HG03521 (cell line): ENCODE data around the gene BTBD9.

Experiments
- ATAC-seq: cut with Tn5 transposase; IDR thresholded peaks from one replicate; pipeline ENCODE4 v1.9.1; 2021; ENCODE audit warnings: mild to moderate bottlenecking, moderate library complexity; ENCODE audit not compliant: unreplicated experiment

The BTBD9 gene

DNA sequence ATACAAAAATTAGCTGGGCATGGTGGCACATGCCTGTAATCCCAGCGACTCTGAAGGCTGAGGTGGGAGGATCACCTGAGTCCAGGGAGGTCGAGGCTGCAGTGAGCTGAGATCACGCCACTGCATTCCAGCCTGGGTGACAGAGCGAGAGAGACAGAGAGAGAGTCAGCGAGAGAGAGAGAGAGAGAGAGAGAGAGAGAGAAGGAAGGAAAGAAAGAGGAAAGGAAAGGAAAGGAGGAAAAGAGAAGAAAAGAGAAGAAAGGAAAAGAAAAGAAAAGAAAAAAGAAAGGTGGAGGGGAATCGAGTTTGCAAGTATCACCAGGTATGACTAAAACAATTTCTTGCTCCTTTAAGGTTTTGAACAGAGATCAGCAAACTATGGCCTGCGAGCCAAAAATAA is 152.3 kb downstream of the BTBD9 start:
- no peak for ATAC-seq

DNA sequence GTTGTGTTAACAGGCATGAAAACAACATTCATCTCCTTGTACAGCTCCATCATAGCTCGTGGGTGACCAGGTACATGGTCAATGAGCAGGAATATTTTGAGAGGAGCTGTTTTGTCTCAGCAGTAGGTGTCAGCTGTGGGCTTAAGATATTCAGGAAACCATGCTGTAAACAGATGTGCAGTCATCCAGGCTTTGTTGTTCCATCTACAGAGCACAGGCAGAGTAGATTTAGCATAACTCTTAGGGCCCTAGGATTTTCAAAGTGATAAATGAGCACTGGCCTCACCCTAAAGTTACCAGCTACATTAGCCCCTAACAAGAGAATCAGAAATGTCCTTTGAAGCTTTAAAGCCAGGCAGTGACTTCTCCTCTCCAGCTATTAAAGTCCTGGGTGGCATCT is 154.2 kb downstream of the BTBD9 start:
- no peak for ATAC-seq

DNA sequence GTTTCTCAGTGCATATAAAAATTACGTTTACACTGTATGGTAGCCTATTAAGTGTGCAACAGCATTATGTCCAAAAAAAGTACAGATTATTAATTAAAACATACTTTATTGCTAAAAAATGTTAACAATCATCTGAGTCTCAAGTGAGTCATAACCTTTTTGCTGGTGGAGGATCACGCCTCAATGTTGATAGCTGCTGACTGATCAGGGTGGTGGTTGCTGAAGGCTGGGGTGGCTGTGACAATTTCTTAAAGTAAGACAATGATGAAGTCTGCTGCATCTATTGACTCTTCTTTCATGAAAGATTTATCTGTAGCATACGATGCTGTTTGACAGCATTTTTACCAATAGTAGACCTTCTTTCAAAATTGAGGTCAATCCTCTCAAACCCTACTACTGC is 155.1 kb downstream of the BTBD9 start:
- no peak for ATAC-seq

DNA sequence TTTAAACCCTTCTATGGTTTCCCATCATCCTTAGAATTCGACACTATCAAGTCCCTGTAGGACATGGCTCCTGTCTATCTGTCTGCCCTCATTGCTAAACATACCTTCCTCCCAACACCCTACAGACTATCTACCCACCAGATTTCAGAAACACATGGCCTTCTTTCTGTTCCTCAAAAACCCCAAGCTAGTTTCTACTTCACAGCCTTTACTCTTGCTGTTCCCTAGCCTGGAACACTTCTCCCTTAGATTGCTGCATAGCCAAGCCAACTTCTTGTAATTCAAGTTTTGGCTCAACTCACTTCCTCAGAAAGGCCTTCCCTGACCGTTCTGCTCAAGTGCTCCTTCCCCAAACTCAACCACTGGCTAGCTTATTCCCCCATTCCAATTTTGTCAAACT is 156.2 kb downstream of the BTBD9 start:
- peak; percentile 79 for ATAC-seq

DNA sequence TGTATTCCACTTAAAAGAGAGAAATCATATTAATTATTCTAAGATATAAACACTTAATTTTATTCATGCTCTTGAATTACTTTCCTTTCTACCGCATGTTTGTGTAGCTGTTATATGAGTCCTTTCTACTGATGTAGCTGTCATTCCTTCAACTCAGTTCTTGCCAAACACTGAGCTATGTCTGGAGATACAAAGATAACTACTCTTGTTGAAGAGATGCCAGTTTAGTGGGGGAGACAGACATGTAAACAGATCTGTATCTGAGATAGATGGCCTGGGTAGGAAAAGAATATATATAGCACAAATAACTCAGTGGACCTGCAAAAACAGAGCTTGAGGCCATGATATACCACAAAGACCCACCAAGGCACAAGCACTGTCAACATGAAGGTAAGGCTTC is 157.3 kb downstream of the BTBD9 start:
- ATAC-seq, result no peak

DNA sequence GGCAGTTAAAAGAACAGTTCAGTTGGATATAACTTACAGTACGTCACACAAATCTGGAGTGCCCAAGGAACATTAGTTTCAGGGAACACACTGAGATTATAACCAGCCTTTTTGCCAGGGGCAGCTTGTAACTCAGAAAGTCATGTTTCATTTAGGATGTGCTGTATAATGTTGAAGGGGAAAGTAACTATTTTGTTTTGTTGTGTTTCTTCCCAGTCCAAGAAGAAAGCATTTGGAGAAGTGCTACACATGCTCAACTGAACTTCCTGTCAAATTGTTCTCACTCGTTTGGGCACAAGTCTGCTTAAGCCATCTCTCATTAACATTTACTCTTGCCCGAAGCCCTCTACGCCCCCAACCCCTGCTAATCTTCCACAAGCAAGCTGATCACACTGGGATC is 157.9 kb downstream of the BTBD9 start:
- no peak for ATAC-seq

DNA sequence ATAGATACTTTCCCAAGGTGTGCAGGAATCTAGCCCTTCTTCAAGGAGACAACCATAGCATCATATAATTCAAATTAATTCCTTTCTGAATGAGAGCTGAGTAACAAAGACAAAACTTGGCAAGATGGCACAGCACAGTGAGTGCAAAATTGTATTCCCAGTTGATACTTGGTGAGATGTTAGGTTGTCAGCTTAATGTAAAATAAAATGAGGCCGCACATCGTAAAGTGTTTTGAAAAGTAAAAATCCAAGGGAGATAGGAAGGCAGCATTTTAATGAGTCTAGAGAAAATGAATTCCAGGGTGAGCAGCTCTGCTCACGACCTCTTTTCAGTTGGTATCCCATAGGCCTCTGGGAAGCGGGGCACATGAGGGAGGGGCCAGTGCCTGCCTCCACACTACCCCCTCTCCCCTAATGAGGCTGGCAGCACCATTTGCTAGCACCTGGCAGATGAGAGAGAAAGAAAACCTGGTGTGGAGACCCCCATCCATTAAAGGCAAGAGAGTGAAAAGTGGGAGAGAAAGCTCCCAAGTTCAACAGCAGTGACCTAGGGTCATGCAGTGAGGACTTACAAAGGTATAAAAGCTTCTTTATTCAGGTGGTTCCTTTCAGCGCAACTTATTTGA is 158.4 kb downstream of the BTBD9 start:
- ATAC-seq, result no peak

DNA sequence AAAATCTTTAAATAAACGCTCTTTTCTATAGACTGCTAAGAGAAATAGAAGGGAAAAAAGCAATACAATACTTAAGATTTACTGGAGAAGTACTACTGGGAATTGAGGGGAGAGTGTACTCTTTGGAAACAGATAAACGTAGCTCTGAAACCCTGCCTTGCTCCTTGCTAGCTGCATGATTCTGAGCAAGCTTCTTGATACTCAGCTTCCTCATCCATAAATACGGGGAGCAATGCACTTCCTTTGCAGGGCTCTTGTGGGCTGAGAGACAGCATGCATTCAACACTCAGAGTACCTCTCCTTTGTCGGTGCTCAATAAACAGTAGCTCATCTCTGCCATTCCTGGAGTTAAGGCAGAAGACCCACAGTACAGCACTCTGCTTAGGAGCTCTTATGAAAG is 159.7 kb downstream of the BTBD9 start:
- no peak for ATAC-seq

DNA sequence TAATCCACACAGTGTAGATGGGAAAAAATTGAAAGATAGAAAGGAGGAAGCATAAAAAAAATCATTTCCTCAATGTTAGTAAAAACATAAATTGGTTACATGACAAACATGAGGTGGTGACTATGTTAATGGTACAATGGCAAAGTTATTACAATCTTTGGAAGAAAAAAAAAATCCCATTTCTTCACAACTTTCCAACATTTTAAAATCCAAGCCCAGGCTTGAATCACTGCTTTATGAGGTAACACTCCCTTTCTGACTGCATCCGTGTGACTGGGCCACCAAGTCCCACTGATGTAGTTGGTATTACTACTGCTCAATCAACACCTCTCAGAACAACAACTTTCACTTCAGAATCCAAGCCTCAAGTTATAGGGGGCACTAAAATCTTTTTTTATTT is 160.4 kb downstream of the BTBD9 start:
- ATAC-seq, result no peak

DNA sequence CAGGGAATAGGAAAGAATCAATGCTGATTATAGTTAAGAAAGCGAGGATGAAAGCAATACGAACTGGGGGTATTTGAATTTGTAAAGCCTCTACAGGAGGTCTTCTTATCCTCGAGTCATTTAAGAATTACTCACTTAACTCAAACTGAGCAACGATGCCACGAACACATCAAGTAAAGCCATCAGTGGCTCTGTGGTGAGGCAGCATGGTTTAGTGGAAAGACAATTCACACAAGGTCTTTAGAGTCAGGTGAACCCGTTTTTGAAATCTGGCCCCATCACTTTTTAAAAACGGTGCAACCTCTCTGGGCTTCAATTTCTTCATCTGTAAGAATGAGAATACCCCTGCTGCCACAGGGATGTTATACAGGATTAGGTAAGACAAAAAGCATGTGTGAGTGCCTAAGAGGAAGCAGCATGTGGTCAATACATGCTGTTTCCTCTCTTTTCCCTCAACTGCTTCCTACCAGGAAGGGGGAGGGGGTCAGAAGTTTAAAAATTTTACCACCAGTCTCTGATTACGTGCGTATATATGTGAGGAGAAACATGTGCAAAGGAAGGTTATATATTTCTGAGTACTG is 162.0 kb downstream of the BTBD9 start:
- no peak for ATAC-seq

DNA sequence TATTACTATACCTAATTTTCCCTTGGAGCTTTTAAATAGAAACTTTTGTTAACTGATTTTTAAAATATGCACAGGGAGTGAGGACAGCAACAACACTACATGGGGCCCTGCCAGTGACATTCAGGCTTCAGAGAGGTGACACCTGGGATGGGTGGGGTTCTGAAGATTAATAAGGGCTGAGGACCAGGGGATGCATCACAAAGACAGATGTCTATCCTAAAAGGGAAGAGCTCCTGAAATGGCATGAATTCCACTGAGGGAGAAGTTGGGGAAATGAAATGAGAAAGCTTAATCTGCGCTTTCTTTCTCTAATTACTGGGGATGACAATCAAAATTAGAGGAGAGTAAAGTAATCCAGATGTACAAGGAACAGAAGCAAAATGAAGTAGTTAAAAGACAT is 162.8 kb downstream of the BTBD9 start:
- no peak for ATAC-seq

DNA sequence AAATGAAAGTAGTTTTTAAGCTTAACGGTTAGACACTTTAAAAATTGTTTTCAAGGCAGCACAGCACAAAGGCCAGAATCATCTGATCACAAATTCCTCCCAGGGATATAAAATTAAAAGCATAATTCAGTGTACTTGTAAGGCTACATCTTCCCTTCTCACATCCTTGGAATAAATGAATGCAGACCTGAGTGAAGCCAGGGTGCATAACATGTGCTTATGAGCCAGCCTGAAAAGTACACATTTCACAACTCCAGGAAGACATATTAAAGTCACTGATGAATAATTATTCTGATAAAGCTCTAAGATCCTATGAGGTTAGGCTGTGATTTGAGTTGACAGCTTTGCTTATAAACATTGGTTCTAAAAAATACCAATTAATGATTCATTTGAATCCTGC is 163.6 kb downstream of the BTBD9 start:
- ATAC-seq, result no peak

DNA sequence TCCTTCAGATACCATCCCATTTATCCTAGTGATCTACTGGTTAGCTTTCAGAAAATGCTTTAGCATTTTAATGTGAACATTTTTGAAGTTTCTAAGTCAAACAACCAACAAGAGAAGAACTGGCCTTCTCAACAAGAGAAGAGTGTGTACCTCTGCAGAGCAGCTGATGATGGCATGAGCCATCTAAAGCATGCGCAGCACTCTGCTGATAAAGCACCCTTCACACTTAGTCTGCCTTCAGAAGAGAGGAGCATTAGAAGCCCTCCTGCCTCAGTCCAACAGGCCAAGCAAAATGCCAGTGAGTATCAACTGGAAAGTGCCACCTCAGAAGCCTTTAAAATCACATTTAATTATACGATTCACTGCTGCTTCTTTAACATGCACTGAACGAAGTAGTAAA is 169.2 kb downstream of the BTBD9 start:
- no peak for ATAC-seq

DNA sequence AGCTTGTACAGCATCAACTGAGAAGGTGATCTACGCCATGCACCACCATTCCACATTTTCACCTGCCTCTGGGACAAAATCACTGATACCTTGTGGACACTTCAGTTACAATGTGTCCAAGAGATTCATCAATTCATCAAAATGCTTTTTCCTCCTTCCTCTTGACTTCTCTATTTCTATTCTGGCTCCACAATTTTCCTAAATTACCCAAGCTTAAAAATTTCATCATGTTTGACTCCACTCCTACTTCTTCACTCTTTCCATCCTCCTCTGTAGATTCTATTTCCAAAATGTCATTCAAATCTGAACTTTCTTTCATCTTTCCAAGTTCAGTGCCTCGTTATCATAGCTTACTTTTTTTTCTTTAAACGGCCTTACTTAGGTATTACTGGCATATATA is 172.2 kb downstream of the BTBD9 start:
- ATAC-seq, result no peak

DNA sequence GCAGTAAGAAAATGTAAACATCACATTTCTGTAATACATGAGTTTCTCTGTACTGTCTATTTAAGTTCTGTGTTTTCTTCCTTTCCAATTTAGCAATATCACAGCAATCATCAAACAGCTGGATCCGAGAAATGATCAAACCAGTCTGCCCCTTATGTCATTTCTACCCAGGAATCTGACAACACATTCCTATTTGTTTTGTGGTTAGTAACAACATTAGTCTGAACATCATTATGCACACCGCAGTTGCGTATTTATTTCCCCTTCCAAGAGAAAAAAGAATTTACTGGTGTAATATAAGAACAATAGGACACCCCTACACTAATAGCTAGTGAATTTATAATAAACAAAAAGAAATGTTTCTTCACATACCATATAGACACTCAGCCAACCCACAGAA is 179.5 kb downstream of the BTBD9 start:
- no peak for ATAC-seq

DNA sequence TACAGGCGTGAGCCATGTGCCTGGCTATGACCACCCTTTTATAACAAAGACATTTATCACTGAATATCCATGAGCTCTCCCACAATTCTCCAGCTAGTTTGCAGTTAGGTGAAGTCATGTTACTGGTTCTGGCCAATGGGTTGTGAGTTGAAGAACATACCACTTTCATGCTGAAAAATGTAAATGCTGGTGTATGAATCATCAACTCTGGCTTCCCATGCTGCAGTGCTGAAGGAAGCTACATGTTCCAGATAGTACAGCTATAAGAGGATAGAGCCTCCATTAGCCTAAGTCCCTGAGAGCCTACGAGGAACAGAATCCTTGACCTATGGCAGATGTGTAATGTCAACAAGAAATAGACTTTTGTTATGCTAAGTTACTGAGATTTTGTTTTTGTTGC is 180.4 kb downstream of the BTBD9 start:
- no peak for ATAC-seq

DNA sequence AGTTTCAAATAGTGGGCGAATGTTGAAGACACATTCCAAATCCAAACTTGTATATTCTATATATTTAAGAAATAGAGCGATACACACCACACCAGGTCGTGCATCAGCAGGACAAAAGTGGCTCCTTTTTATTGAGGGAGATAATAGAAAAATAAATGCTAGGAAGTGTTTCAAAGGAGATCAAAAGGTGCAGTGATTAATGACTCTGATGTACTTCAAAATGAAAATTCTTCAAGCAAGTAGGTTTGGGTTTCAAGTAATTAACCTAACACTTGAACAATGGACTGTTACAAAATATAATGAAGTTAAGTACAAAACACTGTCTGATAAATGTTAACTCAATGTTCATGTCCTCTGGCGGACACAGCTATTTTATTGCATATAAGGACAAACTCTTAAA is 185.9 kb downstream of the BTBD9 start:
- ATAC-seq, result no peak

DNA sequence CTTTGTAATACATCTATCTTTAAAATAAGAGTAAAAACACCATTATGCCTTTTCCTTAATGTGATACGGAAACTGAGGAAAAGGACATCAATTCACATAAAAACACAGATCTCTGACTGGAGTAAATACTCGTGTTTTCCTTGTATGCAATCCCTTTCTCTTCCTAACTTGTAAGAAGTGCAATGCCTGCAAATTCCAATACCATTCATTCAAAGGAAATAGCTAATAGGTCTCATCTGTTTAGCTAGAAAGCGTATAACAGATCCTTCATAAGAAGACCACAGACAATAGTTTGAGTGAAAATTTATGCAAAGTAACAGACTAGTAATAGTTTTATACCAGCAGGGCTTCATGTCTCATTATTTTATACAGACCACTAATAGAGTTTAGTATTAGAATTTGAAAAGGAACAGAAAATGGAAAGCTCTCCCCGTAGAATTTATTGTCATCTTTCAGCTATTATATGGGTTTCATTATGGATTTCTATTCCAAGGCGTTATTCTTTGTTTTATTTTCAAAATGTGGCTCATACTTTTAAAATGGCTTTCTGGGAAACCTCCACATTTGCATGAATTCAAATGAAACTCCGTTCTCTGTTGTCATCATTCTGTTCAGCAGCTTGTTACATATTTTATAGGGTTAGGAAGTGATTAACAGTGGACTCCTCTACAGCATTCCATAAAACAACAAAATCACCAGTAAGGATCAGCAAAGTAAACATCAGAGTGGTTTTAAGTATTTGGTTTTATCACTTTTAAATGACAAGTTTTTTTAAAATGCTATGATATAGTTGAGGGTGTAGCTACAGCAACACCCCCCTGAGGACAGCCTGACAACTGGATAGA is 186.7 kb downstream of the BTBD9 start:
- no peak for ATAC-seq

DNA sequence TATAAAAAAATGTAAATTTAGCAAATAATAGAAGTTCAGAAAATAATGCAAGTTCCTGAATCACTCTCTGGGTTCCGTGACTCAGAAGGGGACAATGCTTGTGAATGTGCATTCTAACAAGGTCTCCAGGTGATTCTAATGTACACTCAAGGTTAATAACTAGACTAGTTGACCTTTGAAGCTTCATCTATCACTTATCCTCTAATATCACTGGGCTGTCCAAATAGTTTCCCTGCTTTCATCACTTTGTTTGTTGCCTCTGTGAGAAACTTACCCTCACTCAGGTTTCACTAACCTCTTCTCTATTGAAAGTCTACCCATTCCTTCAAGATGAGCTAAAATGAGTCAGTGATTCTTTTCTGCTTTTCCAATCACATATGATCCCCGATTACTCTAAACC is 189.0 kb downstream of the BTBD9 start:
- no peak for ATAC-seq

DNA sequence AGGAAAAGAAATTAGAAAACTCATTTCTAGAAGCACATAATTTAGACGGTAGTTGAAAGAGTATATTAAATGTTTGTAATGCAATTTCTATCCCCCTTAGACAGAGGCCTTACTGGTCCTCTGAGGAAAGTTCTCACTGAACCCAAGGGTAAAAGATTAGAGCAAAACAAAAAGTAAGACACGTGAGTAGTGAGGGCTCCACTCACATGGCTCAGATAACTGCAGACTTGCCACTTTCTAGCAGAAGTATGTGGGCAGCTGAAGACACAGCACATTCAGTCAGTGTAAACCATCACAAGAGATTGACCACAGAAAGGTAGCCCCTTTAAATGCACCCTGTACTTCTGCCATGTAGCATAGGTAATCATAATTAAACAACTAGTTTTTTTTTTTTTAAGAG is 193.8 kb downstream of the BTBD9 start:
- ATAC-seq, result no peak

DNA sequence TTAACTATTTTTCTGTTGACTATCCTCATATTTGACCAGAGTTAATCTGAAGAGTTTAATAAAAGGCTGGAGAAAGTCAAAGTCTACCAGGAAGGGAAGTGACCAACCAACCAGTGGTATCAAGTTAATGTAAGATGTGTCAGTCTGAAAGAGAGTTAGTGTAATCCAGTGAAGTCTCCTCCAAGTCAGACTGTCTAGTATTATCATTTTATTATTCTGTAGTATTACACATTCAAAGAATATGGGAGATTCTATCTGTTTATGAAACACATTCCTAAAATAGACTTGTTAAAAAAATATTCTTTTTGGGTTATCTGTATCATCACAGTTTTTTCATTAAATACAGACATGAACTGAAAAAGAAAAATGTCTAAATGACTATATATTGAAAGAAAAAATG is 194.4 kb downstream of the BTBD9 start:
- ATAC-seq, result no peak

DNA sequence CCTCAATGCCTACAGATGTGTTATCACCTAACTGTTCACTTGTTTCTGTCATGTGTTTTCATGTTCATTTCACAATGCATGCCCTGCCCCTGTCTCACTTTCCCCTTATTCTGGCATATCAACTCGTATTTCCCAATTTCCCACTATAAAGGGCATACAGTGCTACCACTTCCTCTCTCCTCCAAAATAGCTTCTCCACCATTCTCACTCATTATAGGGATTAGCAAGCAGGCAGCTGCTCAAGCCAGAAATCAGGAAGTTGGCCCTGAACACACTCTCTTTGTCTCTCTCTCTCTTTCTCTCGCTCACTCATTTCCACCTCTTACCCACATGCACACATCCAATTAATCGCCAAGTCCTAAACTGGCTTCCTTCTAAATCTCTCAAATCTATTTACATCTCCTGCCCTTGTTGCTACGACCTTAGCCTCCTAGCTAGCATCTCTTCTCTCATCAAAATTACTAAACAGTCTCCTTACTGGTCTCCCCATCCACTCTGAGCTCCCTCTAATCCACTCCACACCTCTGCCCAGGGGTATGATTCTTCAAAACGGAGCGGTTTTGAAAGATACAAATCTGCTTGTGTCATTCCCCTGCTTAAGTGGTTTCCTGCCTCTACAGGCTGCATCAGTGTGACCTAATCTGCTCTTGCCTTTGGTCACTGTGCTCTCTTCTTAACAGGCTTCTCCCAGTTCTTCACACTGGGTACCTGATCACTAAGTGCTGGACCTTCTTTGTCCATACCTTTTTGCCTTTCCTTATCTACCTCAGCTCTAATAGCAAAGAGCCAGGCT is 196.2 kb downstream of the BTBD9 start:
- no peak for ATAC-seq
